GM04503 (cell line): ENCODE results near the gene OR2S2.
"Not testable (repeated sequence)": the region's sequence is repeated elsewhere in the genome, so short reads cannot be mapped to it uniquely, and the experiment has no call there.

Experiments used
- DNase-seq: peaks from one replicate; pipeline ENCODE4 v3.0.0-alpha.2; 2012; ENCODE audit warnings: low read depth

Gene OR2S2, protein sequence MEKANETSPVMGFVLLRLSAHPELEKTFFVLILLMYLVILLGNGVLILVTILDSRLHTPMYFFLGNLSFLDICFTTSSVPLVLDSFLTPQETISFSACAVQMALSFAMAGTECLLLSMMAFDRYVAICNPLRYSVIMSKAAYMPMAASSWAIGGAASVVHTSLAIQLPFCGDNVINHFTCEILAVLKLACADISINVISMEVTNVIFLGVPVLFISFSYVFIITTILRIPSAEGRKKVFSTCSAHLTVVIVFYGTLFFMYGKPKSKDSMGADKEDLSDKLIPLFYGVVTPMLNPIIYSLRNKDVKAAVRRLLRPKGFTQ

DNA sequence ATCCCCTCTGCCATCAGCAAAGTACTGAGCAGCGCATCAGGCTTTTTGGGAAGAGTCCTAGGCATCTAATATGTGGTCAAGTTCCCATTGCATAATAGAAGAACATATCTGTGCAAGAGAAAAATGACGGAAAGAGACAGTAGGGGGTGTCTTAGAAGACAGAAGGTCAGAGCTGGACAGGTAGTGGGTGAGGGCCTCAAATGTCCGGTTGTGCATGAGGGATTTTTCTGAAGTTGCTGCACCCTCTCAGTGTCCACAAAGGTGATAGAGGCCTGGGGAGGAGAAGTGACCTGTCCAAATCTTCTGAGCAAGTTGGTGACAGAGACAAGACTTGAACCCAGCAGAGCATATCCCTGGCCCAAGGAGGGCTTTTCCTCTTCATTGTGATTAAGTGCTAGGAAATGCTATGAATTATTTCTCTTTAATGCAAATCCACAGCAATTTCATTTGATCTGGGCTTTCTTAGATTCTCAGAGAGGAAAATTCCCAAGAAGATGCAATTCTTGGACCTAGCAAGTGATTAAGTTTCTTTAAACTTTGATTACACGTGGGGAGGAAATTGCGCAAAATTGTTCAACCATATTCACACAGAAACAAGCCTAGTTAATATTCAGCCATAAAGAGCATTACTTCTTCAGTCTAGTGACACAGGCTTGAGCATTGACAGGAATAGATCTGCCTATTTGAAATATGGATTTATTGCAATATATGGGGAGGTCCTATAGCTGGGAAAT is at the start of gene OR2S2:
Gene OR2S2, minus strand, starts transcription at position 51 of the 734 bp plus-strand sequence. CDS start 56 bp downstream, outside the sequence.
- no peak for DNase-seq

DNA sequence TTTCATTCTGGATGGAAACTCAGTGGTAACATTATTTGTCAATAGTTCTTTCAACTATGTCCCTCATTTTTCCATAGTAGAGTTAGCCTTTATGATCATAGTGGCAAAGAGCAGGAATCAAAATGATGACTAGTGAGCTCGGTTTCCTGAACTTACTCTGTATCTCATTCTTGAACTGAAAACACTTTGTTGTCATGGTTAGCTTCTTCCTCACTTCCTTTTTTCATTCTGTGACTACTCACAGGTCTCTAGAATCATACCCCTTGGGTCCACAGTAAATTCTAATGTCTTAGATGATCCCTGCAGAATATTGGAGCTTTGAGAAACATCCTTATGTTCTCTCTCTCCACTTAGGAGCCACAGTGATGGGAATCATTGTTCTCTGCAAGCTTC is 49.4 kb upstream of the OR2S2 start:
- no peak for DNase-seq

DNA sequence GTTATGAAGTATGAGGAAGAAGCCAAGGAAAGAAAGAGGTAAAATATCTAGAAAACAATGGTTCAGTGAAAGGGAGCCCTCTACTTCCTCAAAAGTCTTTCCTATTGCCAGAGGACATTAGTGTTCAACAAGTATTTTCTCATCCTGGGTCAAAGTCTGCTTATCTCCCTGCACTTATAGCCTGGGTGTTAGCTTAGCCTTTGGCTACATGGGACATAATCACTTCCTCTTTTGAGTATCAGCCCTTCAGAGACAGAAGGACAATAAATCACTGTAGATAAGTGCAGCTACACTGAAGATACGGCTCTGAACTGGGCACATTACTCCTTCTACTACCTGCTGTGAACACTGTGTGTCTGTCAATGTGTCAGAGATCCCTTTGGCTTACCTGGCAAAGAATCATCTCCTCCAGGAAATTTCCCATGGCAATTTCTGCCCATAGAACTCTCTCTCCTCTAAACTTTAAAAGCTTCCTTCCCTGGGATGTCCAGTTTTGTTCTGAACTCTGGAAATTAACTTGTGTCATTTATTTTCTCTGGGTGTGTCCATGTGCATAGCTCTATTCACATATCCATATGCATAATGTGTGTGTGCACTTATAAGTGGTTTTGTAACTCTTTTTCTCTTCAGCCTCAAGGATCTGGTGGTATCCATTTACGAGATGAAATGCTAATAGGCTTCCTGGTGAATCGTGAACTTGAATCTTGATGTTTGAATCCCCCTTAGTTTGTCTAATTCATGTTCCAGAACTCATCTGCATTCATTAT is 48.8 kb upstream of the OR2S2 start:
- no peak for DNase-seq

DNA sequence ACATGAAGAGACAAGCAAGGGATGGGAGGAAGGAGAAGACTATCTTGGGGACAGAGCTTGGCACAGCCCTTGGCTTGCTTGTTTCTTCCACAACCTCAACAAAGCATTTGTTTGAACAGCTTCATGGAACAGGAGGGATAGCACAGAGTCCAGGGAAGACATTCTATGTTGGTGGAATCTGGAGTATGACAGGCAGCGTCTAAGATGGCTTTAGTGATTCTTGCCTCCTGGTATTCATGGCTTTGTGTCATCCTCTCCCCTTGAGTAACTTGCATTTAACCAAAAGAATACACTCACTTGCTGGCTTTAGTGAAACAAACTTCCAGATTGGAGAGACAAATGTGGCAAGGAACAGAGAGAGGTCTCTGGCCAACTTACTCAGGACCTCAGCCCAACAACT is 47.9 kb upstream of the OR2S2 start:
- no peak for DNase-seq

DNA sequence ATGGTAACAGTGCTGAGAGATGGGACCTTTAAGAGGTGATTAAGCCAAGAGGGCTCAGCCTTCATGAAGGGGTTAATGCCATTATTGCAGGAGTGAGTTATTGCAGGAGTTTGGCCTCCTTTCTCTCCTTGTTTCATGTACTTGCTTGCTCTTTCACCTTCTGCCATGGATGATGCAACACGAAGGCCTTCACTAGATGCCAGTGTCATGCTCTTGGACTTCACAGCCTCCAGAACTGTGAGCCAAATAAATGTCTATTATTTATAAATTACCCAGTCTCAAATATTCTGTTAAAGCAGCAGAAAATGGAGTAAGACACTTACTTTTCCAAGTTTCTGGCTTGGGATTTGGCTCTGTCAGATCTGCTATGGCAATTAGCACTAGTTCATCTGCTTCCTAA is 40.4 kb upstream of the OR2S2 start:
- no peak for DNase-seq

DNA sequence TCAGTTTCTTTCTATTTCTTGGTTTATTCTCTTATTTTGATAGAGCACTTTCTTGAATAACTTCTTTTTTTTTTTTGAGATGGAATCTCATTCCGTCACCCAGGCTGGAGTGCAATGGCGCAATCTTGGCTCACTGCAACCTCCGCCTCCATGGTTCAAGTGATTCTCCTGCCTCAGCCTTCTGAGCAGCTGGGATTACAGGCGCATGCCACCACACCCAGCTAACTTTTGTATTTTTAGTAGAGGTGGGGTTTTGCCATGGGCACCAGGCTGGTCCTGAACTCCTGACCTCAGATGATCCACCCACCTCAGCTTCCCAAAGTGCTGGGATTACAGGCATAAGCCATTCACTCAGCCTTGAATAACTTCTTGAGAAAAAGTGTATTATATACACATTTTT is 39.1 kb upstream of the OR2S2 start:
- DNase-seq, result not testable (repeated sequence)

DNA sequence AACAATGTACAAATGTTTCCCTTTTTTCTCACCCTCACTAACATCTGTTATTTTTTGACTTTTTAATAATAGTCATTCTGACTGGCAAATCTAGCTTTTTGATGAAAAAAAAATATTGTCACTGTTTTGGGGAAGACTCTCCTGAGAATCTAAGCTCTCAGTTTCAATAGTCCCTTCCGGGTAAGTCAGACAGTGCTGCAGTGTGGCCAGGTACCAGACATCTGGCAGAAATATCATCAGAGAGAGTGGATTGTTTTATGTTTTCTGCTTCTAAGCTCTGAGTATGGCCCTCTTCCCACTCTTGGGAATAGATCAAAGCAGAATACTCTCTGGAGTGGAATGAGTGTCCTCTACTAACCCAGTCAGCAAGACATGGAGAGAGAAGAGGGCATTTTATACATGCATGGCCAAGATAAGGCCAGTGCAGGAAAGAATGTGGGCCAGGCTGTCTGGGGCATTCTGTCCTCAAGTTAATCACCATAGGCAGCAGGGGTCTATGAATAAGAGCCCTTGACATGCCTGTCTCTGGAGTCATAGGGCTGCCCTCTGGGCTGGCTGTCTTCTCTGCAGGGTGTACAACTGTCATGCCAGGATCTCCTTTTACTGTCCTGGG is 38.5 kb upstream of the OR2S2 start:
- DNase-seq, result no peak

DNA sequence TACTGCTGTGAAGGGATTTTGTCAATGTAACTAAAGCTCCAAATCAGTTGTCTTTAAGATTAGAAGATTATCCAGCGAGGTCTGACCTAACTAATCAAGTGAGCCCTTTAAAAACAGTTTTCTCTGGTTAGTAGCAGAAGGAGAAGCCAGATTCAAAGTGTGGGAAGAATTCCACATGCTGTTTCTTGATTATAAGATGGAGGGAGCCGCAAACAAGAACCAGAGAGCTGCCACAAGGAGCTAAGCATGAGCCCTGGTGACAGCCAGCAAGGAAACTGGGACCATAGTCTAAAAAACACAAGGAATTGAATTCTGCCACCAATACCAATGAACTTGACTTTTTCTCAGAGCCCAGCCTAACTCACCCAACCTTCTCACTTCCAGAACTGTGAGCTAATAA is 37.0 kb upstream of the OR2S2 start:
- DNase-seq, result no peak

DNA sequence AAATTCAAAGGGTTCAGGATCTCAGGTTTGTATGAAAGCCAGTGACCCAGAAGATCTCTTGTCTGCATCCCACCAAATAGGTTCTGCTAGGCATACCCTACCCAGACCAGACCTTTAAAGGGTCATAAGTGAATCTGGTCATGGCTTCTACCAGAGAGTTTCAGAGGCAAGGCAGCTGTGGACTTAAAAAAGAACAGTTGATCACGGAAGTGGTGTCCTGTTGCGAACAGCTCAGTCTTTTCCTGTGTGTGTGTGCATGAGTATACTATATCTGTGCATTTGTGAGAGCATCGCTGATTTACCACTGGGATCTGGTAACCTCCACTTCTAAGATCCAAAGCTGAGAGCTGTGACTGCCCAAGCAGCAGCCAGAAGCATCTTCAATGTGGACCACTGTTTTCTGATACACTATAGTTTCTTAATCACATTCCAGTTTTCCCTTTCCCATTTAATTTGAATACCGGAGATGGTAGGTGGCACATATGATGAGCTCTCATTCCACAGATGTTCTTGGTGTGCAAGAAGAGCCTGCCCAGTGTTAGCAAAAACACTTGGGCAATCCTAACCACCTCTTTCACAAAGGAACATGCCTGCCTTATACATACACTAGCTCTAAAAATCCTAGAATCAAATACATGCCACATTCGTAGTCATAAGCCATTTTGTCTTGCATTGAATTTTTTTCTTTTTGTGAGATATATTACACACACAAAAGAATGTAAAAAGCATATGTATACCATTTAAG is 36.2 kb upstream of the OR2S2 start:
- no peak for DNase-seq

DNA sequence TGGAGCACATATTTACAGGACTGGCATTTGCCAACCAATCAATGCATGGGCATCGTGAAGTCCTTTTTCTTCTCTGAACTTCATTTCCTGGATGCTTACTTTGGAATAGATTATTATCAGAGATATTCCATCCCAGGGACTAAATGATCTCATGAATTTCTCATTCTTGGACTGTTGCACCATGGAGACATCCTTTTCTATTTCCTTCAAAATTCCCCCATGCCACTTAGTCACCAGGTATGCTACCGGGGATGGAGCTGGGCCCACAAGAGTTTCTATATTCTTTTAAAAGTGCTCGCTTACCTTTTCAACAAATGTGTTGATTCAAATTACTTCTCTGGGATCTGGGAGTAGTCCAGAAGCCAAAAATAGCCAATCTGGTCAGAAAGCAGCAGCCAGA is 35.2 kb upstream of the OR2S2 start:
- not testable (repeated sequence) for DNase-seq

DNA sequence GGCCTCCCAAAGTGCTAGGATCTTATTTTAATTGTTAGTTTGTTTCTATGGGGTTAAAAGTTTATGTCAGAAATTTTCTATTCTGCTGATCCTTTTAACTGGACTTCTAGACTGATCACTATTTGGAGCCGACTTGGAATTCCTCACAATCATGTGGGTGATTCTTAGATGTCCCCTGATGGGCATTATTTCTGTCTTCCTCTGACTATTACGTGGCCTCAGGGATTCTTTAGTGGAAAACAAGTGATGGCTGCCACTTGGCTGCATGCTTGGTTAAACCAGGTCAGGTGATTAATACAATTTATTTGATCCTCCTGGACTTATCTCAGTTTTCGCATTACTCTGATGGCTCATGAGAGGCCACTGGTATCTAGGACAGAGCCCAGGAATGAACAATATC is 32.2 kb upstream of the OR2S2 start:
- no peak for DNase-seq

DNA sequence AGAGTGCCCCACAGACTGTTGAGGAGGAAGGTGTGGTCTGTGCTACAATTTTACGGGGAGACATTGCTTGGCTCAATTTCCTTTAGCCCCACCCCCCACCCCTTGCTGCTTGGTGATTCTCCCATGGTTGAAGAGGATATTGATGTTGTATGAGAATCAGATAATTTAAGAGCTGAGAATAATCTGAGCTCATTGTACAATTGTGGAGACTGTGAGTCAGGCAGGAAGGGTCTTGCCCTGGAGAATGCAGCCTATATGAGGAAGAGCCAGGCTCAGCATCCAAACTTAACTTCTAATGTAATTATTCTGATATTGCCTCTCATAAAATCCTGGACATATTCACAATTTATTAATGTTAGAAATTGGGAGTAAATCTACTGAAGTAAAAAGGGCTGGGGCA is 26.1 kb upstream of the OR2S2 start:
- DNase-seq, result no peak

DNA sequence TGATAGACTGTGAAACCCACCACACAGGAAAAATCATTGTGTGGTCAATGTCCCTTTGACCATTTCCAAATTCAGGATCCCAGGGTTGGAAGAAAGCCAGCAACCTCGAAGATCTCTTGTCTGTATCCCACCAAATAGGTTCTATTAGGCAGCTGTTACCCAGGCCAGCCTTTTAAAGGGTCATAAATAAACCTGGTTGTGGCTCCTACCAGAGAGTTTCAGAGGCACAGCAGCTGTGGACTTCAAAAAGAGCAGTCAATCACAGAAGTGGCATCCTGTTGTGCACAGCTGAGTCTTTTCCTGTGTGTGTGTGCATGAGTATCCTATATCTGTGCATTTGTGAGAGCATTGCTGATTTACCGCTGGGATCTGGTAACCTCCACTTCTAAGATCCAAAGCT is 23.7 kb upstream of the OR2S2 start:
- DNase-seq, result no peak

DNA sequence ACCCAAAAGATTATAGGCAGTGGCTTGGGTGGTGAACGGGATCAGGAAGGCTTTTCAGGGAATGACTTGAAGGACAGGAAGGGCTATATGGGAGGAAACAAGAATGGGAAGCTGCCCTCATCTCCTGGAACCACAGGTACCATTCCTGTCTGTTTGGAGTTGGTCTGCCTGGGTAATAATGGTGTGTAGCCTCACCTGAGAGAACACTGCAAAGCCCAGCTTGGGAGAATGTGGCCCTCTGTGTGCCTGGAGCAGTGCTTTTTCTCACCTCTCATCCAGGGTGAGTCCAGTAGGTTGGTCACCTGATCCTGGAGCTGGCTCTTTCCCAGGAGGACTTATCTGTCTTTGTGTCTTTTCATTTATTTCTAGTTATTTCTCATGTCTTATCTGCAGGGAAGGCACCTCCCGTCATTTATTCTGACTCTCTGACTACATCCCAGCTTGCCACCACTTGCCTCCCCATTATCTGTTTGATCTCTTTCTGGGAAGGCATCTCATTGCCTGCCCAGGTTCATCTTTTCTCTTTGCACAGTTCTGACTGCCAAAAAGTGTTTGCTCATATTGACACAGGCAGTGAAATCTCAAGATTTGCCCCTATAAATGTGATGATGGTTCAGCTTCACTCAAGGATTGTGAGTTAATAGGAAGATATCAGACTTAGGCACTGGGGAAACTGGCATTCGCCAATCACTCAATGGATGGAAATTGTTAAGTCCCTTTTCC is 22.5 kb upstream of the OR2S2 start:
- no peak for DNase-seq

DNA sequence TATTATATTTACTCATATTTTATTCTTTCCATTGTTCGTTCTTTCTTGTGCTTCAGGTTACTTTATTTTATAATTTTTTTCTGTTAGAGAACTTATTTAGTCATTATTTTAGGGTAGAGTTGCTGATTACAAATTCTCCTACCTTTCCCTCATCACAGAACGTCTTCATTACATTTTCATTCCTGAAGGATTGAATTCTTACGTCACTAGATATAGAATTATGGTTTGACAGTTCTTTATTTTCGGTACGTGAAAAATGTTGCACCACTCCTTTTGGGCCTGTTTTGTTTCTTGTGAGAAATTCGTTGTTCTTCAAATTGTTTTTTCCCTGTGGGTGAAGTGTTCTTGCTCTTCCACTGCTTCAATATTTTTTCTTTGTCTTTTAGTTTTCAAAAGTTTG is 20.8 kb upstream of the OR2S2 start:
- no peak for DNase-seq

DNA sequence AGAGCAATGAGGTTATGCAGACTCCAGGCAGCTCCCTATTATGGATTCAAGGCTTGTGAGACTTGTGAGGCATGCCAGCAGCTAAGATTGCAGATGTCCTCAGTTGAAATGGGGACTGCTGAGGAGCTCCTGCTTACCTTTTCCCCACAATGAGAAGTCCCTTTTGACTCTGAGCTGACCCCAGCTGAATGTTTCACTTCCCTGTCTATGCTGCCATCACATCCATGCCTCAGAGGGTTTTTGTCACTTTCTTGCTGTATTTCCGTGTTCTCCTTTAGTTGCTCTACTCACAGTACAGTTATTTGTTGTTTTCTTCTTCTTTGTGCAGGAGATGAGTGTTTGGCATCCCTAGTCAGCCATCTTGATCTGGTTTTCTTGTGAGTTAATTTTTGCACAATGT is 18.8 kb upstream of the OR2S2 start:
- DNase-seq, result no peak

DNA sequence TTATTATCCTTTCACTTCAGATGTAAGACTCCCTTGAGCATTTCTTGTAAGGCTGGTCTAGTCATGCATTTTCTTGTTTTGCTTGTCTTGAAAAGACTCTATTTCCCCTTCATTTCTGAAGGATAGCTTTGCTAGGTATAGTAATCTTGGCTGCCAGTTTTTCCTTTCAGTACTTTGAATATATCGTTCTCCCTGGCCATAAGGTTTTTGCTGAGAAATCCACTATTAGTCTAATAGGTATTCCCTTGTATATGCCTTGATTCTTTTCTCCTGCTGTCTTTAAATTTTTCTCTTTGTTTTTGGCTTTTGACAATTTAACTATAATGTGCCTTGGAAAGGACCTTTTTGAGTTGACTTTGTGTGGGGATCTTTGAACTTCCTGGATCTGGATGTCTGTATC is 16.8 kb upstream of the OR2S2 start:
- no peak for DNase-seq

DNA sequence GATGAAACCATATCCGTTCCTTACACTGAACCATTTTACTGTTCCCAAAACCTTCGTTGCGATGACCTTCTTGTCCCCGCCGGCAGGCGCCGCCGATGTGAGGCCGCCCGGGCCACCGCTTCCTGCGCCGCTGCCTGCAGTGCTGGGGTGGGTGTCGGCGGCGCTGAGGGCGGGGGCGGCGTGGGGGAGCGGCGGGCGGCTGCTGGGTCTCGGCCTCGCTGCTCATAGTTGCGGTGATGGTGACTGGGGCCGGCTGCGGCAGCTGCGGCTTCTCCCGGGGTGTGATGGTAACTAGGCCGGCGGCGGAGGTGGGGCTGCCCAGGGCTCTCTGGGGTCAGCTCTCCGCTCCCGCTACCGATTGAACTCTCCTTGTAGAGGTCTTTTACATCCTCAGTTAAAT is 14.1 kb upstream of the OR2S2 start:
- no peak for DNase-seq

DNA sequence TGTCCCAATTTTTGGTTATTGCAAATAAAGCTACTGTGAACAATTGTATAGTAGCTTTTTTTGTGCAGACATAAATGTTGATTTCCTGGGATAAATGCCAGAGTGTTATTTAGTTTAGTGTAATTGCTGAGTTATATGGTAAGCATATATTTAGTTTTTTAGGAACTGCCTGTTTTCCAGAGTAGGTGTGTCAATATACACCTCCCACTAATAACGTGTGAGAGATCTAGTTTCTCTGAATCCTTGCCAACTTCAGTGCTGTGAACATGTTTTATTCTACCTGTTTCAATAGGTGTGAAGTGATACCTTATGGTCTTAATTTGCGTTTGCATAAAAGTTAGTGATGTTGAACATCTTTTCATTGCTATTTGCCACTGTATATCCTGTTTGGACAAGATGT is 9.1 kb upstream of the OR2S2 start:
- no peak for DNase-seq

DNA sequence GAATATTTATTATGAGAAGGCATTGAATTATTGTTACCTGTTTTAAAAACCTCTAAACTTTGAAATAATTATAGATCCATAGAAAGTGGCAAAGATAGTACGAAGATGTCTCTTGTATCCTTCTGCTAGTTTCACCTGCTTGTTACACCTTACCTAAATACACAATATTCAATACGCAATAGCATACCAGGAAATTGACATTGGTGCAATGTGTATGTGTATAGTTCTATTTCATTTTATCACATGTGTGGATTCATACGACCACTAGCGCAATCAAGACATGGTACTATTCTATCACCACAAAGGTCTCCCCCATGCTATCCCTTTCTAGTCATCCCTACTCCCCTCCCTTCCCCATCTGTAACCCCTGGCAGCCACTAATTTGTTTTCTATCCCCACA is 8.5 kb upstream of the OR2S2 start:
- no peak for DNase-seq

DNA sequence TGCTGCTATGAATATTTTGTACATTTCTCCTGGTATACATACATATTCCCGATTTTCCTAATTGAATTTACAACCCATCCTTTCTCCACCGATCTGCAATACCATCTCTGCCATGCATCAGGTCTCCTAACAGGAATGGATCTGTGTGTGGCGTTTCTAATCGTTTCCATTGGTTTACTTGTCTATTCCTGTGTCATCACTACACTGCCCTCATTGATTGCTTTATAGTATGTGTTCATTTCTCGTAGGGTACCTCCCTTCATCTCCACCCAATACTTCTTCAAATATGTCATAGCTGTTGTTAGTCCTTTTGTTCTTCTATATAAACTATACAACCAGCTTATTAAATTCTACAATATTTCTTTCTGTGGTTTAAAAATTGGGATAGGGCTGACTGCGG is 7.1 kb upstream of the OR2S2 start:
- no peak for DNase-seq
